Endothelial cell (in vitro differentiated cells): ENCODE measurements around the gene ZNF680. TPM values are rescaled to one million over a fixed set of nuclear protein-coding genes. Genes with fewer than 3 reads are reported as not detected.

ENCODE experiments used
- DNase-seq: peaks from one replicate; pipeline ENCODE4 v3.0.0; 2021; ENCODE audit warnings: low spot score
- H3K27ac Mint-ChIP-seq: one replicate; pipeline ENCODE4 v1.8.0; 2021; ENCODE audit warnings: mixed read lengths, inconsistent platforms; ENCODE audit not compliant: unreplicated experiment
- H3K27me3 Mint-ChIP-seq: one replicate; pipeline ENCODE4 v1.8.0; 2021; ENCODE audit warnings: mild to moderate bottlenecking, moderate library complexity, mixed read lengths, inconsistent platforms; ENCODE audit not compliant: unreplicated experiment
- H3K36me3 Mint-ChIP-seq: one replicate; pipeline ENCODE4 v1.8.0; 2021; ENCODE audit warnings: mild to moderate bottlenecking, low read depth, mixed read lengths, inconsistent platforms; ENCODE audit not compliant: unreplicated experiment
- H3K4me1 Mint-ChIP-seq: one replicate; pipeline ENCODE4 v1.8.0; 2021; ENCODE audit warnings: mild to moderate bottlenecking, mixed read lengths, inconsistent platforms; ENCODE audit not compliant: unreplicated experiment
- H3K4me3 Mint-ChIP-seq: one replicate; pipeline ENCODE4 v1.8.0; 2021; ENCODE audit warnings: mild to moderate bottlenecking, mixed read lengths, inconsistent platforms; ENCODE audit not compliant: unreplicated experiment
- H3K9me3 Mint-ChIP-seq: one replicate; pipeline ENCODE4 v1.8.0; 2021; ENCODE audit warnings: mixed read lengths, inconsistent platforms; ENCODE audit not compliant: unreplicated experiment
- total RNA-seq: library from RNA; stranded (reverse); fragmentation: NEBNext Ultra II Directional; extraction: Animal tissue kit (Norgen Biotek cat#: 25700); gene quantifications from one replicate; pipeline ENCODE4 v1.2.1, GENCODE V29; 2021; ENCODE audit not compliant: unreplicated experiment
- TF ChIP-seq, protein P1 (sequence below): fragments of 200-600 bp; sonication (generic); IDR thresholded peaks from one replicate; pipeline ENCODE4 v1.5.0; 2021; ENCODE audit warnings: antibody characterized with exemption; ENCODE audit not compliant: unreplicated experiment

The ZNF680 gene
- total RNA-seq, 1 donor from 2014 or later = 17.8 TPM

DNA sequence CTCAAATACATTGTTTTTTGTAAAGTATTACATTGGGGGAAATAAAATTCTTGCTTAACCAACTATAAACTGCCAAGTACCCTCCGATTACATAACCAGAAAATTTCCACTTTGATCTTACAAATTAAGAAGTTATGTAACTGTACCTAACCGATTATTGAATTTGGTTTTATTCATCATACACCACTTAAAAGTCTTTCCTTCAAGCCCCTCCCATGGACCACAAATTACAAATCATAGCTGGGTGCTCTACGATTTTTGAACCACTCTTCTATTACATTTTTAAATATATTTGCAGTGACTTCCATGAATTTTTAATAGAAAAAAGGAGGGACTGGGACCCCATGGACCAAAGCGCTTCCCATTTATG lies 630 bp downstream of the ZNF680 start:
- H3K27ac Mint-ChIP-seq = peak overlapping the region; percentile 100
- H3K27me3 Mint-ChIP-seq = peaks cover 8% of the 10 kb centered on the region
- no peak for DNase-seq
- peak overlapping the region; percentile 100 for H3K4me3 Mint-ChIP-seq
- peaks cover 11% of the 10 kb centered on the region for H3K36me3 Mint-ChIP-seq
- TF ChIP-seq, protein P1, sequence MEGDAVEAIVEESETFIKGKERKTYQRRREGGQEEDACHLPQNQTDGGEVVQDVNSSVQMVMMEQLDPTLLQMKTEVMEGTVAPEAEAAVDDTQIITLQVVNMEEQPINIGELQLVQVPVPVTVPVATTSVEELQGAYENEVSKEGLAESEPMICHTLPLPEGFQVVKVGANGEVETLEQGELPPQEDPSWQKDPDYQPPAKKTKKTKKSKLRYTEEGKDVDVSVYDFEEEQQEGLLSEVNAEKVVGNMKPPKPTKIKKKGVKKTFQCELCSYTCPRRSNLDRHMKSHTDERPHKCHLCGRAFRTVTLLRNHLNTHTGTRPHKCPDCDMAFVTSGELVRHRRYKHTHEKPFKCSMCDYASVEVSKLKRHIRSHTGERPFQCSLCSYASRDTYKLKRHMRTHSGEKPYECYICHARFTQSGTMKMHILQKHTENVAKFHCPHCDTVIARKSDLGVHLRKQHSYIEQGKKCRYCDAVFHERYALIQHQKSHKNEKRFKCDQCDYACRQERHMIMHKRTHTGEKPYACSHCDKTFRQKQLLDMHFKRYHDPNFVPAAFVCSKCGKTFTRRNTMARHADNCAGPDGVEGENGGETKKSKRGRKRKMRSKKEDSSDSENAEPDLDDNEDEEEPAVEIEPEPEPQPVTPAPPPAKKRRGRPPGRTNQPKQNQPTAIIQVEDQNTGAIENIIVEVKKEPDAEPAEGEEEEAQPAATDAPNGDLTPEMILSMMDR = no peak
- H3K9me3 Mint-ChIP-seq = peaks cover 4% of the 10 kb centered on the region
- peaks cover 11% of the 10 kb centered on the region for H3K4me1 Mint-ChIP-seq

DNA sequence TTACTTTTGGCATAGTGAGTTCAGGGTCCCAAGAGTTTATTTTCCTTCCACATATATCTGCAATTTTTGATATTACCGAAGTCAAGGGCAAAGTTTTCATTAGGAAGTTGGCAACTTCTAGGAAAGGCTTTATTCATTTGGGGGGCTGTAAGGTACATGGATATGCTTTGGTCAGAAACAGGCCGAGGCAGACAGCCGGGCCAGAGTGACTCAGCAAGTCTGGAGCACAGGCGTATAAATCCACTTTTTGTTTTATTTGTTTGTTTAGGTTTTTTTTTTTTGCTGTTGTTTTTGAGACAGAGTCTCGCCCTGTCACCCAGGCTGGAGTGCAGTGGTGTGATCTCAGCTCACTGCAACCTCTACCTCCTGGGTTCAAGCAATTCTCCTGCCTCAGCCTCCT lies 3.7 kb downstream of the ZNF680 start:
- DNase-seq = no peak
- Mint-ChIP-seq H3K9me3 (peaks cover 4% of the 10 kb centered on the region), H3K4me1 (peaks cover 11% of the 10 kb centered on the region), H3K27me3 (peaks cover 3% of the 10 kb centered on the region), H3K4me3 (no peak overlapping the region), H3K27ac (no peak overlapping the region), H3K36me3 (peaks cover 24% of the 10 kb centered on the region)
- TF ChIP-seq, protein P1 = no peak

DNA sequence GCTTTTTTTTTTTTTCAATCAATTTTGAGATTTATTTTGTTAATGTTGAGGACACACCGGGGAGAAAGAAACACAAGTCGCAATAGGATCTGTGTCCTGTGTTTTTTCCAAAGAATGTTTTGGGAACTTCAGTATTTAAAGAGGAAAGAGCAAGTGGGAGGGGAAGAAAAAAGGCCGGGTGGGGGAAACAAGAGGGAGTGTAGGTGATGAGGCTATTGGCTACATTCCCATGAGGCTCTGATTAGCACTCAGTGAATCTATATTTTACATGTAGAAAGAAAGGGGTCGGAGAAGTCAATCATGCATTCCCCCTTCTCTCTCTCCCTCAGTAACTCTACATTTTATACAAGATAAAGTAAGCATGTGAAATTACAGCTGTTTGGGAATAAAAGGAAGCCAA lies 4.1 kb downstream of the ZNF680 start:
- TF ChIP-seq, protein P1 = no peak
- peaks cover 24% of the 10 kb centered on the region for H3K36me3 Mint-ChIP-seq
- H3K27ac Mint-ChIP-seq = no peak overlapping the region

DNA sequence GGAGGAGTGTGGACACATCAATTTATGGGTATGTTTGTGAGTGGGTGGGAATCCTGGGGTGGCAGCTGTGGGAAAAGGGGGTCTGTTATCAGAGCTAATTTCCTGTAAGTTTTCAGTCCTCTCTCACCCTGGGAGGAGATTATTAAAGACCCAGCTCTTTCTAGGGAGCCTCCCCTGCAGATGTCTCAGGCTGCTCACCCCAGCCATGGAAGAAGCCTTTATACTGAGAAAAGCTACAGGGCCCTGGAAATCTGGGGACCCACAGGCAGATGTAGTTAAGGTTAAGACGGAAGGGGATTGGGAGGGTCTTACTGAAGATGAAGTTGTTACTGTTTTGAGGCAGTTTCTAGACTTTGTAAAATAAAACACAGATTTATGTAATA lies 4.6 kb downstream of the ZNF680 start:
- no peak overlapping the region for H3K27ac Mint-ChIP-seq
- peaks cover 4% of the 10 kb centered on the region for H3K9me3 Mint-ChIP-seq
- H3K27me3 Mint-ChIP-seq = peaks cover 3% of the 10 kb centered on the region
- H3K4me3 Mint-ChIP-seq = no peak overlapping the region
- no peak for DNase-seq
- H3K4me1 Mint-ChIP-seq = peaks cover 11% of the 10 kb centered on the region
- peaks cover 27% of the 10 kb centered on the region for H3K36me3 Mint-ChIP-seq
- TF ChIP-seq, protein P1 = no peak

More for the DNA sequence above, 4.1 kb downstream of the ZNF680 start:
- no peak overlapping the region for H3K4me3 Mint-ChIP-seq
- no peak for DNase-seq
- peaks cover 4% of the 10 kb centered on the region for H3K9me3 Mint-ChIP-seq
- H3K4me1 Mint-ChIP-seq = peaks cover 11% of the 10 kb centered on the region
- peaks cover 3% of the 10 kb centered on the region for H3K27me3 Mint-ChIP-seq

DNA sequence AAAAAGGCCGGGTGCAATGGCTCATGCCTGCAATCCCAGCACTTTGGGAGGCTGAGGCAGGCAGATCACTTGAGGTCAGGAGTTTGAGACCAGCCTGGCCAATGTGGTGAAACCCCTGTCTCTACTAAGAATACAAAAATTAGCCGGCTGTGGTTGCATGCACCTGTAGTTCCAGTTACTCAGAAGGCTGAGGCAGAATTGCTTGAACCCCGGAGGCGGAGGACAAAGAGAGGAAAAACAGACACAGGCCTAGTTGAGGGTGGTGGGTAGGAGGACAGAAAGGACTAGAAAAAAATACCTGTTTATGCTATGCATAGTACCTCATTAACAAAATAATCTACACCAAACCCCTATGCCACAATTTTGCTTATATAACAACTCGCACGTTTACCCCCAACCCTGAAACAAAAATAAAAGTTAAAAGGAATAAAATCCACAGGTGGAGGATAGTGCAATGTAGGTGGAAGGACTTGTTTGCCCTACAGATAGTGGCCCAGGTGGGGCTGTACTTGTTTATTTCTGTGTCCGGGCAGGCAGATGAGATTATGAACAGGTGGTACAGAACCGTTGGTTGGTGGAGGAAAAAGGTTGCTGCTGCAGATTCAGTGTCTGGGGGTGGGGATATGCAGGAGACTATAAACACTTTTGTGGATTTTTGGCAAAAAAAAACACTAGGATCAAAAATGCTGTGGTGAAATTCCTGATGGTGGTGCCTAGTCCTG lies 5.1 kb downstream of the ZNF680 start:
- no peak for DNase-seq
- peaks cover 10% of the 10 kb centered on the region for H3K4me1 Mint-ChIP-seq
- peaks cover 29% of the 10 kb centered on the region for H3K36me3 Mint-ChIP-seq
- H3K4me3 Mint-ChIP-seq = no peak overlapping the region
- H3K27me3 Mint-ChIP-seq = peaks cover 2% of the 10 kb centered on the region
- peaks cover 4% of the 10 kb centered on the region for H3K9me3 Mint-ChIP-seq
- TF ChIP-seq, protein P1 = no peak
- no peak overlapping the region for H3K27ac Mint-ChIP-seq
